ENCODE data around the gene ARHGAP31.
"Not testable (repeated sequence)": the region's sequence is repeated elsewhere in the genome, so short reads cannot be mapped to it uniquely, and the experiment has no call there.

The ARHGAP31 gene
- 10.9 to 18.7 reads per million in 2 donors for total RNA-seq

- peak; percentile 89 for DNase-seq
Observed at GRCh38 chr3:119293871-119294695, at the start of gene ARHGAP31. TSS of gene ARHGAP31 (plus strand) at chr3:119294383. CDS start at chr3:119294905, 522 bp downstream.

GRCh38 chr3:119245778-119246177 is 48.4 kb upstream of the ARHGAP31 start:
- no peak for DNase-seq

GRCh38 chr3:119255214-119255613 is 39.0 kb upstream of the ARHGAP31 start:
- no peak for DNase-seq

- DNase-seq = no peak
Observed at GRCh38 chr3:119257111-119257510, 37.1 kb upstream of the ARHGAP31 start.

GRCh38 chr3:119257654-119258410 is 36.4 kb upstream of the ARHGAP31 start:
- DNase-seq = no peak

- DNase-seq = no peak
Observed at GRCh38 chr3:119258915-119259314, 35.3 kb upstream of the ARHGAP31 start.

GRCh38 chr3:119259821-119260220 is 34.4 kb upstream of the ARHGAP31 start:
- no peak for DNase-seq

GRCh38 chr3:119261055-119261454 is 33.1 kb upstream of the ARHGAP31 start:
- DNase-seq = no peak

GRCh38 chr3:119270212-119270611 is 24.0 kb upstream of the ARHGAP31 start:
- DNase-seq = not testable (repeated sequence)

GRCh38 chr3:119276680-119277079 is 17.5 kb upstream of the ARHGAP31 start:
- no peak for DNase-seq

GRCh38 chr3:119279101-119279554 is 15.1 kb upstream of the ARHGAP31 start:
- DNase-seq = no peak

GRCh38 chr3:119279584-119280243 is 14.5 kb upstream of the ARHGAP31 start:
- DNase-seq = no peak

GRCh38 chr3:119288669-119289403 is 5.3 kb upstream of the ARHGAP31 start:
- DNase-seq = no peak

GRCh38 chr3:119289404-119289770 is 4.8 kb upstream of the ARHGAP31 start:
- DNase-seq = no peak

- DNase-seq = no peak
Observed at GRCh38 chr3:119290613-119291012, 3.6 kb upstream of the ARHGAP31 start.

GRCh38 chr3:119291062-119291700 is 3.0 kb upstream of the ARHGAP31 start:
- no peak for DNase-seq

- DNase-seq = no peak
Observed at GRCh38 chr3:119292666-119293065, 1.5 kb upstream of the ARHGAP31 start.

GRCh38 chr3:119293105-119293870 is 895 bp upstream of the ARHGAP31 start:
- DNase-seq = no peak

GRCh38 chr3:119294696-119295671 is 801 bp downstream of the ARHGAP31 start:
- peak; percentile 18 for DNase-seq
